ENCODE data around the gene ALKBH6.
"Not testable (repeated sequence)": the region's sequence is repeated elsewhere in the genome, so short reads cannot be mapped to it uniquely, and the experiment has no call there.

ALKBH6 gene

DNA sequence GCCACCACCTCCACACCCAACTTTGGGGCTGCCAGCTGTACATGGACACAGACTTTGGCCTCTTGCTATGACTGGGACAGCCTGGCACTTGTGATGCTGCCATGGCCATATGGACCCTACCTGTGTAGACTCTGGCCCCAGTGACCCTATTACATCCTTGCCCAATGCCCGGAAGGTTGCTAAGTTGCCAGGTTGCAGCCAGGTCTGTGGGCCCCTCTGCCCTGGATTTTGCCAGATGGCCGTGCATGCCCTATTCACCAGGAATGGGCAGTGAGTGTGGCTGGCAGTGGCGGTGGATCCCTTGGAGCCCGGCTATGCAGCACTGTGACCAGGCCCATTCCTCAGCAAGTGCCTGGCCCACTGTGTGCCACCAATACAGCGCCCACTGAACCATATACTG lies 27.9 kb downstream of the ALKBH6 start:
- DNase-seq (ENCODE audit: low read depth), result no peak
- no peak for TF ChIP-seq CTCF (IDR thresholded peaks at IDR 0.05; ENCODE audit: low read depth, low read length, missing control alignments)
- no peak overlapping the region for H3K4me3 ChIP-seq (ENCODE audit: low read depth, low read length)

GRCh38 chr19:35983177-35983576 lies 30.8 kb downstream of the ALKBH6 start:
- no peak overlapping the region for H3K4me3 ChIP-seq (ENCODE audit: low read depth, low read length)
- no peak for DNase-seq (ENCODE audit: low read depth)
- no peak for TF ChIP-seq CTCF (IDR thresholded peaks at IDR 0.05; ENCODE audit: low read depth, low read length, missing control alignments)

DNA sequence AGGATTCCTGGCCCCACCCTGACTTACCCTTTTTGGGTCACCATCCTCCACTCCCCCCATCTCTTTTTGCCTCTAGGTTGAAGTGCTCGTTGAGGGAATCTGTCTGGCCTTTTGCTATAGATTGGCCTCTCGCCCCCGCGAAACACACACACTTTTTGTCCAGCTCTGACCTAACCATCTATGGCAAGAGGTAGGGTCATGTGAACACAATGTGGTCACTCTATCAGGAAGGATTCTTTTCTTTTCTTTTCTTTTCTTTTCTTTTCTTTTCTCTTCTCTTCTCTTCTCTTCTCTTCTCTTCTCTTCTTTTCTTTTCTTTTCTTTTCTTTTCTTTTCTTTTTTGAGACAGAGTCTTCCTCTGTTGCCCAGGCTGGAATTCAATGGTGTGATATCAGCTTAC lies 33.0 kb downstream of the ALKBH6 start:
- DNase-seq (ENCODE audit: low read depth); H3K4me3 ChIP-seq (ENCODE audit: low read depth, low read length): not testable (repeated sequence)

DNA sequence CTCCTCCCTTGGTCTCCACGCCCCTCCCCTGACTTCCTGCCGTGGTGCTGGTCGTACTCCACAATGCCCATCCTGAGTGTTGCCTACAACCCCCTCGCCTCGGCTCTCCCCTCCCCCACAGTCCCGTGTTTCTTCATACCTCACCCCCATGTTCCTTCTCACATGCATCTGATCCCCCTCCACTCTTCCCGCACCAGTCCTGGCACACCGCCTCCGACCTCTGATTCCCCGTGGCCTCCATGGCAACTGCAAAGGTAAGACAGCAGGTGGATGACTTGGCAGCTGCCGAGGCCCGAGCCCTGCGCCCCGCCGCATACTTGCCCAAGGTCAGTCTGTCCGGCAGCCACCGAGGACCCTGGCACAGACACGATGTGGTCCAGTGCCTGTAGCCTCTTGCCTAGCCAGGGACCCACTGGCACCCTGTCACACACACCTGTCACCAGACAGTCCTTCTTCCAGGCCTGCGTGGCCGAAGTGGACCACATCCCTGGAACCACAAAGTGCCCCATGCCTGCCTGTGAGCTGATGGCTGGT lies 35.1 kb downstream of the ALKBH6 start:
- TF ChIP-seq CTCF (IDR thresholded peaks at IDR 0.05; ENCODE audit: low read depth, low read length, missing control alignments), result no peak
- H3K4me3 ChIP-seq (ENCODE audit: low read depth, low read length), result no peak overlapping the region
- no peak for DNase-seq (ENCODE audit: low read depth)

GRCh38 chr19:35978271-35978670 lies 35.7 kb downstream of the ALKBH6 start:
- H3K4me3 ChIP-seq (ENCODE audit: low read depth, low read length), result no peak overlapping the region
- no peak for DNase-seq (ENCODE audit: low read depth)
- no peak for TF ChIP-seq CTCF (IDR thresholded peaks at IDR 0.05; ENCODE audit: low read depth, low read length, missing control alignments)

DNA sequence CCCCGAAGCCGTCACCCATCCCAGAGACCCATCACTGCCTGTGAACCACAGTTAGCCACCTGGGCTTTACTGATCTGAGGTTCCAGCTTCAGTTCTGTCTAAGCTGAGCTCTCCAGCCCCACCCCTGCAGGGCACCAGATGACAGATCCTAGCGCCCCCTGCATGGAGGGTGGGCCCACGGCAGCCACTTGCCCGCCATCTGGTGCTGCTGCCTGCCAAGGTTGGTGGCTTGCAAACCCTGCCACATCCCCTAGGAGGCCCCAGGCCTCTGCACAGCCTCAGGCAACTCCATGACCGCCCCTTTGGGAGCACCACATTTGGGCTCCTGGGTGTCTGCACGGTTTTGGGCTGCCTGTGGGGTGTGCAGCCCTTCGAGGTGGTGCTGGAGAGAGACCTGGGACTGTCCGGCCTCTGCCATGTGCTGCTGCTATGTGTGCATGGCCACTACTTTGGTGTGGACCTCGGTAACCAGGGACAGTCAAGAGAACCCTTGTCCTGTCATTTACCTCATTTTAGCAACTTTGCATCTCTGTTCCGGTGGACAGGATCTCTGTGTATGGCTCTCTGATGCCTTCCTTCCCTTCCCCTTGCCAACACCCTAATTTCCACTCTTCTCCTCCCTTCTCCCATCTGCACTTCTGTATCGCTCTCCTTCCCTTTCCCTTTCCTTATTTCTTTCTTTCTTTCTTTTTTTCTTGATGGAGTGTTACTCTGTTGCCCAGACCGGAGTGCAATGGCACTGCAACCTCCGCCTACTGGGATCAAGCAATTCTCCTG lies 36.4 kb downstream of the ALKBH6 start:
- no peak for DNase-seq (ENCODE audit: low read depth)
- peak; percentile 46 for TF ChIP-seq CTCF (IDR thresholded peaks at IDR 0.05; ENCODE audit: low read depth, low read length, missing control alignments)
- H3K4me3 ChIP-seq (ENCODE audit: low read depth, low read length), result no peak overlapping the region

DNA sequence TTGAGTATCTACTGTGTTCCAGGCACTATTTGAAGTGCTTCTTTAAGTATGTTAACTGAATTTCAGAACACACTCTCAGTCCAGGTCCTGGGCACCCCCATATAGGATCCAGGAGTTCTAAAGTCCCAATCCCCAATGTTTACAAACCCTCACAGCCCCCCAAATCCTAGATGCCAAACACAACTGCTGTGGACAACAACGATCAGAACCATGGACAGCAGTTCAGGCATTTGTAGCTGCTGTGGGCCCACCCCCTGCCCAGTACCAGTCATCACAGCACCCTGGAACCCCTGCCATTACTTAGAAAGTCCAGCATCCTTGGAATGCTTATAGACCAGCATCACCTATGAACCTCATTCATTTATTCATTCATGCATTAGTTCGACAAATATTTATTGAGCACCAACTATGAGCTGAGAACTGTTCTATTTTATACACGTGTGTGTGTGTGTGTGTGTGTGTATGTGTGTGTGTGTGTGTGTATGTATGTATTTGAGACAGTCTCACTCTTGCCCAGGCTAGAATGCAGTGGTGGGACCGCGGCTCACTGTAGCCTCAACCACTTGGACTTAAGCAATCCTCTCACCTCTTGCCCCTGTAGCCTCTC lies 38.3 kb downstream of the ALKBH6 start:
- TF ChIP-seq CTCF (IDR thresholded peaks at IDR 0.05; ENCODE audit: low read depth, low read length, missing control alignments), result no peak
- DNase-seq (ENCODE audit: low read depth), result no peak
- H3K4me3 ChIP-seq (ENCODE audit: low read depth, low read length), result no peak overlapping the region
